GM12878 (cell line): ENCODE data around the gene NEK7. TPM values are rescaled to one million over a fixed set of nuclear protein-coding genes. Genes with fewer than 3 reads are reported as not detected.

Experiments
- CEBPZ ChIP-seq: fragments of 150-350 bp; IDR thresholded peaks from 2 replicates; pipeline ENCODE4 v1.6.1; 2016; ENCODE audit warnings: low read depth, low read length
- E4F1 ChIP-seq: fragments of 450-650 bp; IDR thresholded peaks from 2 replicates; pipeline ENCODE4 v1.6.1; 2018; ENCODE audit warnings: borderline replicate concordance, mild to moderate bottlenecking; ENCODE audit not compliant: partially characterized antibody
- ETV6 ChIP-seq, 2 experiments: fragments of 450-650 bp in 1 of 2; IDR thresholded peaks in 1 of 2; conservative IDR thresholded peaks in 1 of 2; 2 replicates each; pipeline ENCODE4 v1.6.1; 2014; ENCODE audit warnings: antibody characterized with exemption in 1 of 2, borderline replicate concordance in 1 of 2, low read depth in 1 of 2, mild to moderate bottlenecking in 1 of 2, moderate library complexity in 1 of 2
- FOXM1 ChIP-seq: IDR thresholded peaks from 2 replicates; pipeline ENCODE4 v1.6.1; 2012; ENCODE audit warnings: low read depth, mild to moderate bottlenecking, inconsistent platforms, low read length, moderate library complexity
- HDAC2 ChIP-seq: fragments of 200-600 bp; sonication (generic); IDR thresholded peaks from 2 replicates; pipeline ENCODE4 v1.6.1; 2017
- KLF5 ChIP-seq: fragments of 450-650 bp; IDR thresholded peaks from 2 replicates; pipeline ENCODE4 v1.6.1; 2014; ENCODE audit warnings: mild to moderate bottlenecking; ENCODE audit not compliant: partially characterized antibody
- MTA2 ChIP-seq: fragments of 450-650 bp; IDR thresholded peaks from 2 replicates; pipeline ENCODE4 v1.6.1; 2016; ENCODE audit warnings: low read depth, mild to moderate bottlenecking, moderate library complexity
- NR2C2 ChIP-seq: IDR thresholded peaks from 2 replicates; pipeline ENCODE4 v1.6.1; 2011; ENCODE audit warnings: borderline replicate concordance, low read depth; ENCODE audit not compliant: control insufficient read depth, insufficient read length
- PAX5 ChIP-seq: IDR thresholded peaks from 2 replicates; pipeline ENCODE4 v1.6.1; 2011; ENCODE audit warnings: low read depth, low read length, borderline replicate concordance
- POU2F2 ChIP-seq: IDR thresholded peaks from 3 replicates; pipeline ENCODE4 v1.6.1; 2011; ENCODE audit warnings: low read depth, mild to moderate bottlenecking, low read length, borderline replicate concordance
- SIX5 ChIP-seq: IDR thresholded peaks from 2 replicates; pipeline ENCODE4 v1.6.1; 2011; ENCODE audit warnings: mild to moderate bottlenecking, low read depth, low read length, moderate library complexity; ENCODE audit not compliant: severe bottlenecking
- STAT1 ChIP-seq: fragments of 450-650 bp; conservative IDR thresholded peaks from 2 replicates; pipeline ENCODE4 v1.6.1; 2014; ENCODE audit warnings: antibody characterized with exemption, mild to moderate bottlenecking
- ZNF24 ChIP-seq: fragments of 450-650 bp; IDR thresholded peaks from 2 replicates; pipeline ENCODE4 v1.6.1; 2017; ENCODE audit warnings: antibody characterized with exemption, mild to moderate bottlenecking
- ZNF622 ChIP-seq: fragments of 450-650 bp; IDR thresholded peaks from 2 replicates; pipeline ENCODE4 v1.6.1; 2017; ENCODE audit warnings: mild to moderate bottlenecking, inconsistent platforms
- polyA plus RNA-seq, 11 experiments: library from polyadenylated mRNA; depleted of rRNA in 4 of 11; unstranded in 6 of 11; stranded (reverse) in 5 of 11; fragments of >200 nt; fragmentation: Nextera tagmentation in 4 of 11; fragmentation: Illumina TruSeq in 1 of 11; extraction: Ambion mirVana in 4 of 11; extraction: Trizol in 1 of 11; gene quantifications; 1 replicate in 1 of 11; 2 replicates in 10 of 11; pipeline versions ENCODE4 v1.2.1 to v1.2.3, GENCODE V29; 2011 to 2016; ENCODE audit warnings: inconsistent platforms in 2 of 11, missing spikeins in 2 of 11, low read depth in 1 of 11
- total RNA-seq, 4 experiments: library from RNA; depleted of rRNA in 3 of 4; stranded (reverse); fragments of >200 nt in 3 of 4; fragmentation: Illumina TruSeq in 1 of 4; extraction: Trizol in 1 of 4; gene quantifications; 2 replicates each; pipeline versions ENCODE4 v1.2.1 to v1.2.3, GENCODE V29; 2013 to 2021
- TF ChIP-seq, protein P1 (sequence below): fragments of 450-650 bp; formaldehyde crosslinking; IDR thresholded peaks from 2 replicates; pipeline ENCODE4 v1.4.0; 2020; ENCODE audit warnings: mild to moderate bottlenecking, moderate library complexity
- TF ChIP-seq, protein P2 (sequence below): fragments of 450-650 bp; conservative IDR thresholded peaks from 2 replicates; pipeline ENCODE4 v1.6.1; 2017; ENCODE audit warnings: mild to moderate bottlenecking, moderate library complexity

The NEK7 gene
- total and polyA plus RNA-seq, 10 of the 15 experiments (the other 5 are each of a cell fraction or from before 2014, with no cell fraction given): 9.4 to 77.7 (median 24.0) TPM

DNA sequence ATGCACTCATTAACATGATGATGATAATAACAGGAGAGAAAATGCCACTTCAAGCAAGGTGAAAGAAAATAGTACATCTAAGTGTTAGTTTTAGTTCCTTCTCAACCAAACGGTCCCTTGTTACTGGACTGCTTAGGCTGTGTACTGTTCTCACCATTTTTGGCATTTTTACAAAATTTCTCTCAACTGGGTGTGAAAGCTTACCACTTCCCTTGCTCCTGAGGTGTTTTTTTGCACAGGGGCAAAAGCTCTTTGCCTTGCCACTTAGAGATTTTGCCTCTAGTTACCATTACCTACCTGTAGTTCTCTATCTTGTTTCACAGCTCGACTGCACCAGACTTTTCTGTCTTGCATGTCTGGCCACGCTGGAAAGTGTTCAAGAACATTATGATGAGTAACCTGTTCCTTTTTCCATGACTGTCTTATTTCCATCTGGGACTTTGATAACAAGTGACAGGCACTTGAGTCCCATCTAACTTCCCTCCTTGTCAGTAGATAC, 10.7 kb downstream of the NEK7 start (continued):
- TF ChIP-seq, protein P1, sequence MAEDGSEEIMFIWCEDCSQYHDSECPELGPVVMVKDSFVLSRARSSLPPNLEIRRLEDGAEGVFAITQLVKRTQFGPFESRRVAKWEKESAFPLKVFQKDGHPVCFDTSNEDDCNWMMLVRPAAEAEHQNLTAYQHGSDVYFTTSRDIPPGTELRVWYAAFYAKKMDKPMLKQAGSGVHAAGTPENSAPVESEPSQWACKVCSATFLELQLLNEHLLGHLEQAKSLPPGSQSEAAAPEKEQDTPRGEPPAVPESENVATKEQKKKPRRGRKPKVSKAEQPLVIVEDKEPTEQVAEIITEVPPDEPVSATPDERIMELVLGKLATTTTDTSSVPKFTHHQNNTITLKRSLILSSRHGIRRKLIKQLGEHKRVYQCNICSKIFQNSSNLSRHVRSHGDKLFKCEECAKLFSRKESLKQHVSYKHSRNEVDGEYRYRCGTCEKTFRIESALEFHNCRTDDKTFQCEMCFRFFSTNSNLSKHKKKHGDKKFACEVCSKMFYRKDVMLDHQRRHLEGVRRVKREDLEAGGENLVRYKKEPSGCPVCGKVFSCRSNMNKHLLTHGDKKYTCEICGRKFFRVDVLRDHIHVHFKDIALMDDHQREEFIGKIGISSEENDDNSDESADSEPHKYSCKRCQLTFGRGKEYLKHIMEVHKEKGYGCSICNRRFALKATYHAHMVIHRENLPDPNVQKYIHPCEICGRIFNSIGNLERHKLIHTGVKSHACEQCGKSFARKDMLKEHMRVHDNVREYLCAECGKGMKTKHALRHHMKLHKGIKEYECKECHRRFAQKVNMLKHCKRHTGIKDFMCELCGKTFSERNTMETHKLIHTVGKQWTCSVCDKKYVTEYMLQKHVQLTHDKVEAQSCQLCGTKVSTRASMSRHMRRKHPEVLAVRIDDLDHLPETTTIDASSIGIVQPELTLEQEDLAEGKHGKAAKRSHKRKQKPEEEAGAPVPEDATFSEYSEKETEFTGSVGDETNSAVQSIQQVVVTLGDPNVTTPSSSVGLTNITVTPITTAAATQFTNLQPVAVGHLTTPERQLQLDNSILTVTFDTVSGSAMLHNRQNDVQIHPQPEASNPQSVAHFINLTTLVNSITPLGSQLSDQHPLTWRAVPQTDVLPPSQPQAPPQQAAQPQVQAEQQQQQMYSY (CRISPR knock-in tag): no peak
- TF ChIP-seq ETV6 (conservative IDR thresholded peaks at IDR 0.05 in 1 of 2, IDR thresholded peaks at IDR 0.05 in 1 of 2; ENCODE audit: borderline replicate concordance in 1 of 2, low read depth in 1 of 2) (no peak), HDAC2 (no peak), STAT1 (no peak), KLF5 (no peak), CEBPZ (no peak), FOXM1 (no peak), NR2C2 (no peak), SIX5 (no peak), ZNF622 (no peak), E4F1 (no peak), PAX5 (peak; percentile 18; the same call in 1 of the 2 replicates), MTA2 (peak; percentile 94), ZNF24 (no peak), POU2F2 (no peak)
- TF ChIP-seq, protein P2, sequence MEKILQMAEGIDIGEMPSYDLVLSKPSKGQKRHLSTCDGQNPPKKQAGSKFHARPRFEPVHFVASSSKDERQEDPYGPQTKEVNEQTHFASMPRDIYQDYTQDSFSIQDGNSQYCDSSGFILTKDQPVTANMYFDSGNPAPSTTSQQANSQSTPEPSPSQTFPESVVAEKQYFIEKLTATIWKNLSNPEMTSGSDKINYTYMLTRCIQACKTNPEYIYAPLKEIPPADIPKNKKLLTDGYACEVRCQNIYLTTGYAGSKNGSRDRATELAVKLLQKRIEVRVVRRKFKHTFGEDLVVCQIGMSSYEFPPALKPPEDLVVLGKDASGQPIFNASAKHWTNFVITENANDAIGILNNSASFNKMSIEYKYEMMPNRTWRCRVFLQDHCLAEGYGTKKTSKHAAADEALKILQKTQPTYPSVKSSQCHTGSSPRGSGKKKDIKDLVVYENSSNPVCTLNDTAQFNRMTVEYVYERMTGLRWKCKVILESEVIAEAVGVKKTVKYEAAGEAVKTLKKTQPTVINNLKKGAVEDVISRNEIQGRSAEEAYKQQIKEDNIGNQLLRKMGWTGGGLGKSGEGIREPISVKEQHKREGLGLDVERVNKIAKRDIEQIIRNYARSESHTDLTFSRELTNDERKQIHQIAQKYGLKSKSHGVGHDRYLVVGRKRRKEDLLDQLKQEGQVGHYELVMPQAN: no peak
